UCSD-AML1 (cell line): ENCODE measurements around the gene SFMBT1.
"Not testable (repeated sequence)": the region's sequence is repeated elsewhere in the genome, so short reads cannot be mapped to it uniquely, and the experiment has no call there.

Experiments used
- DNase-seq: peaks from one replicate; lab custom pipeline; 2025; ENCODE audit not compliant: unreplicated experiment; lab: John Stamatoyannopoulos, UW

Gene SFMBT1

DNA sequence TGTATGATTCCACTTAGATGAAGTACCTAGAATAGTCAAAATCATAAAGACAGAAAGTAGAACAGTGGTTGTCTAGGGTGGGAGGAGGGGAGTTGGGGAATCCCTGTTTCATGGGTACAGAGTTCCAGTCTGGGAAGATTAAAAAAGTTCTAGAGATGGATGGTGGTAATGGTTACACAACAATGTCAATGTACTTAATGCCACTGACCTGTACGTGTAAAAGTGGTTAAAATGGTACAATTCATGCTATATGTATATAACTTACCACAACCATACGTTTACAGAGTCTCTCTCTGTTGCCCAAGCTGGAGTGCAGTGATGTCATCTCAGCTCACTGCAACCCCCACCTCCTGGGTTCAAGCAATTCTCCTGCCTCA lies 6.5 kb downstream of the SFMBT1 start:
- no peak for DNase-seq

GRCh38 chr3:53038679-53039375 lies 7.0 kb downstream of the SFMBT1 start:
- DNase-seq: no peak

- no peak for DNase-seq
Observed at GRCh38 chr3:53035825-53036619, 9.9 kb downstream of the SFMBT1 start.

GRCh38 chr3:53035018-53035417 lies 10.9 kb downstream of the SFMBT1 start:
- not testable (repeated sequence) for DNase-seq

DNA sequence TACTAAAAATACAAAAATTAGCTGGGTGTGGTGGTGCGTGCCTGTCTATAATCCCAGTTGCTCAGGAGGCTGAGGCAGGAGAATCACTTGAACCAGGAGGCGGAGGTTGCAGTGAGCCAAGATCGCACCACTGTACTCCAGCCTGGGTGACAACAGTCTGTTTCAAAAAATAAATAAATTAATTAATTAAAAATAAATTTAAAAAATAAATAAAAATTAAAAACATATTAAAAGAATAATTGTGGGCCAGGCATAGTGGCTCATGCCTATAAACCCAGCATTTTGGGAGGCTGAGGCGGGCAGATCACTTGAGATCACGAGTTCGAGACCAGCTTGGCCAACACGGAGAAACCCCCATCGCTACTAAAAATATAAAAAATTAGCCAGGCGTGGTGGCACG lies 11.5 kb downstream of the SFMBT1 start:
- not testable (repeated sequence) for DNase-seq

DNA sequence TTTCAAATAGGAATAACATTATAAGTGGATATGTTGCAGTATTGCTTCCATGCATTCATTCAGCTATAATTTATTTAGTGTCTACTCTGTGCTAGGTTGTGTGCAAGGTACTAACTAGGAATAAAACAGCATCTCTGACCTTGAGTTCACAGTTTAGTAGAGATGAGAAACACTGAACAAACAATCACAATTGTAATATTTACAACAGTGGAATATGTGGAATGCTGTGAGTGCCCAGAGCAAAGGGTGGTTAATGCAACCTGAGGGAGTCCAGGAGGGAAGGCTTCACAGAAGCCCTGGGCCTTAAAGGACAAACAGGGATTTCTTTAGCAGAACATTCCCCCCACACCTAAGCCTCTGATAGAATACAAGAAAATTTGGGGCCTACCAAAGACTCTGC lies 13.3 kb downstream of the SFMBT1 start:
- DNase-seq: no peak

GRCh38 chr3:53030619-53031449 lies 15.0 kb downstream of the SFMBT1 start:
- DNase-seq: no peak

GRCh38 chr3:53028641-53029040 lies 17.2 kb downstream of the SFMBT1 start:
- no peak for DNase-seq

DNA sequence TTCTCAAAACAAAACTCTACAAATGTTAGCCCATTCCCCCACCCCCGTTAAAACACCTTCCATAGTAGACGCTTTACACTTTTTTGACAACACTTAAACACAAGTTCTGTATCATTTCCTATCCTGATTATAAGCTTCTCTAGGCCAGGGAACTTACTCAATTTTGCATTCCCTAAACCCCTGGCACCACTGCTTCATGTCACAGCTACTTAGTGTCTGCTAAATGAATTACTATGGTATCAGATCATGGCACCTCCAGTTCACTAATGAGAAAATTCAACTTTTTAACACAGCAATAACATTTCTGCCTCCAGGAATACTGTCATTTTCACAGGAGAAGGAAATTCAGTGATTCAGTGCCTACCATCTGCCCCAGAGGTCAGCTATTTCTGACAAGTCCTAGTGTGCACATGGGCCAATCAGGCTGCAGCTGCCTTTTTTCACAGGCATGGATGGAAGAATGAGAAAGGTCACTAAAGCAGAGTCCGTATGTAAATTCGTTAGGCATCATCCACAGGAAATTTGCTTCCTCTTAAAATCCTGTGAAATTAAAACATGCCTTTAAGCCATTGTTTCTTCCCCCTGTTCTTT lies 18.5 kb downstream of the SFMBT1 start:
- no peak for DNase-seq

- DNase-seq: no peak
Observed at GRCh38 chr3:53026382-53027162, 19.3 kb downstream of the SFMBT1 start.

DNA sequence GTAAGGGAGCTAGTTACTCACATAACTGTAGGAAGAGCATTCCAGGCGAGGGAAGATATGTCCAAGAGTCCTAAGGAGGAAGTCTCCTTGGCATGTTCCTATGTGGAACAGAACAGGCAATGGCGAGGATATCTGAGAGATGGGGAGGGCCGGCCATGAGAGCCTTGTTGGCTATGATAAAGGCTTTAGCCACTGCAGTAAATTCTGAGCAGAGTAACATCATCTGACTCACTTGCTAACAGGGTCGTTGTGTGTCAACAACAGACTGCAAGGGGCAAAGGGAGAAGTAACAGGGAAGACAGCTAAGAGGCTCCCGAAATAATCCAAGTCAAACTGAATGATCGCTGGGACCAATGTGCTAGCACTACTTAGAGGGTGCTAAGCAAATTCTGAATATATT lies 21.6 kb downstream of the SFMBT1 start:
- no peak for DNase-seq

- DNase-seq: no peak
Observed at GRCh38 chr3:53023072-53023823, 22.6 kb downstream of the SFMBT1 start.

- DNase-seq: no peak
Observed at GRCh38 chr3:53022647-53023046, 23.2 kb downstream of the SFMBT1 start.

GRCh38 chr3:53016236-53016635 lies 29.6 kb downstream of the SFMBT1 start:
- no peak for DNase-seq

DNA sequence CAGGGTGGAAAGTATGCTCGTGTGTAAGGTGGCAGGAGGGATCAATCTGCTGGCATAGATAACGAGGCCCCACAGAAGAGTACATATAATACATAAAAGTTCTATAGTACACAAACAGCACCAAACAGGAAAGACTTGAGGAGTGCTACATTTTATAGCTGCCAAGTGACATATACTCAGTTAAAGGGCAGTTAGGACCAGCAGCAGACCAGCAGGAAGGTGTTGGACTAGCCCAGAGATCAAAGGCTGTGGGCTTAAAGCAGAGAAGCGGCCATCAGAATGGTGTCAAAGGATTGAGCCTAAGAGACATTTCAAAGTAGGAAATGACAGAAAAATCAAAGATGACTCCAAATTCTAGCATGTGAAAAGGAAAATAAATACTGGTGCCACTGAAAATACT lies 34.5 kb downstream of the SFMBT1 start:
- no peak for DNase-seq

DNA sequence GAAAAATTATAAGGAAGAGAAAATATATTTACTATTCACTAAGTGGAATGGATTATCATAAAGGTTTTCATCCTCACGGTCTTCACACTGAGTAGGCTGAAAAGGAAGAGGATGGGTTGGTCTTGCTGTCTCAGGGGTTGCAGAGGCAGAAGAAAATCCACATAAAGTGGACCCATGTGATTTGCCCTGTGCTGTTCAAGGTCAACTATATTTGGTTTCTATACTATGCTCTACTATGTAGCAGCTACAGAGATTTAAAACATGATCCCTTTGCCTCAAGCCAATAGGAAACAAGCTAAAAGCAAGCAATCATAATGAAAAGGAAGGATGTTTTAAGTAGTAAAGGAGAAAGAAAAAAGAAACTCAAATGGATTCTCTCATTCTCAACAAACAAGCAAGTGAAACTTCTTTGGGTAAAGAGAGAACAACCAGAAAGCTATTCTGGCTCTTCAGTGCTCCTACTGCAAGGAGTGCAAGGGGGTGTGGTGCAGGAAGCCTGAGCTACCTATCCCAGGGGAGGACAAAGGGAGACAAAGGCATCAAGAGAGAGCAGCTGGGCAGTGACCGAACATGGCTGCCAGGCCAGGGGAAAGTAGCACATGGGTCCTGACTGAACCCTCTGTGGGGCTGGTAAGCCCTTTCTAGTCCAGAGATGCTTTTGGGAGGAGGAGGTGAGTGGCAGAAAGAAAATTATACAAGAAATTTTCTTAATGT lies 35.9 kb downstream of the SFMBT1 start:
- no peak for DNase-seq

GRCh38 chr3:53008932-53009331 lies 36.9 kb downstream of the SFMBT1 start:
- DNase-seq: no peak

- DNase-seq: no peak
Observed at GRCh38 chr3:53005854-53006513, 39.9 kb downstream of the SFMBT1 start.

DNA sequence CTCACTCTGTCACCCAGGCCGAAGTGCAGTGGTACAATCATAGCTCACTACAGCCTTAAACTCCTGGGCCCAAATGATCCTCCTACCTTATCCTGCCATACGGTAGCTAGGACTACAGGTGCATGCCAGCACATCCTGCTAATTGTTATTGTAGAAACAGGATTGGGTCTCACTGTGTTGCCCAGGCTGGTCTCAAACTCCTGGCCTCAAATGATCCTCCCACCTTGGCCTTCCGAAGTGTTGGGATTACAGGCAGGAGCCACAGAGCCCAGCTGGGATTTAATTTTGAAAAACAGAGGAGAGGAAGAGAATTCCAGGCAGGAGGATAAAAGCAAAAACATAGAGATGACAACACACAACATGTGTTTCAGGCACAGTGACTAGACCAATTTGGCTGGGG lies 40.5 kb downstream of the SFMBT1 start:
- DNase-seq: no peak
